NCI-H2171 treated with DMSO at 0.1 percent for 48 hours (cell line): ENCODE measurements around the gene CPT1B.
"Not testable (repeated sequence)": the region's sequence is repeated elsewhere in the genome, so short reads cannot be mapped to it uniquely, and the experiment has no call there.

ENCODE experiments used
- DNase-seq: peaks from one replicate; lab custom pipeline; 2025; lab: John Stamatoyannopoulos, UW

CPT1B gene

GRCh38 chr22:50545522-50546325 is 32.5 kb downstream of the CPT1B start, which contains the start of gene KLHDC7B:
TSS of gene KLHDC7B (plus strand) at chr22:50545899. CDS start at chr22:50546244, 345 bp downstream.
- no peak for DNase-seq

- DNase-seq = peak; percentile 78
Observed at GRCh38 chr22:50544746-50545253, 33.4 kb downstream of the CPT1B start.

- DNase-seq = peak; percentile 62
Observed at GRCh38 chr22:50544078-50544745, 34.0 kb downstream of the CPT1B start.

GRCh38 chr22:50542416-50542927 is 35.8 kb downstream of the CPT1B start:
- peak; percentile 25 for DNase-seq

- not testable (repeated sequence) for DNase-seq
Observed at GRCh38 chr22:50541667-50542026, 36.6 kb downstream of the CPT1B start.

GRCh38 chr22:50540381-50540780 is 37.8 kb downstream of the CPT1B start:
- no peak for DNase-seq

- DNase-seq = no peak
Observed at GRCh38 chr22:50537765-50538164, 40.5 kb downstream of the CPT1B start.

GRCh38 chr22:50536226-50536625 is 42.0 kb downstream of the CPT1B start:
- no peak for DNase-seq

GRCh38 chr22:50535113-50535512 is 43.1 kb downstream of the CPT1B start:
- no peak for DNase-seq

GRCh38 chr22:50533856-50534711 is 44.1 kb downstream of the CPT1B start:
- DNase-seq = not testable (repeated sequence)

GRCh38 chr22:50532824-50533796 is 45.1 kb downstream of the CPT1B start:
- no peak for DNase-seq

GRCh38 chr22:50531962-50532674 is 46.1 kb downstream of the CPT1B start:
- peak; percentile 34 for DNase-seq

GRCh38 chr22:50531546-50531961 is 46.7 kb downstream of the CPT1B start:
- DNase-seq = no peak

- peak; percentile 38 for DNase-seq
Observed at GRCh38 chr22:50530877-50531545, 47.2 kb downstream of the CPT1B start.

GRCh38 chr22:50530580-50530876 is 47.7 kb downstream of the CPT1B start:
- no peak for DNase-seq

- no peak for DNase-seq
Observed at GRCh38 chr22:50529897-50530579, 48.2 kb downstream of the CPT1B start, which contains the start of gene TYMP. TSS of gene TYMP (minus strand) at chr22:50530012. CDS start at chr22:50529709, 303 bp downstream.

GRCh38 chr22:50529416-50529896 is 48.8 kb downstream of the CPT1B start:
- DNase-seq = no peak

- no peak for DNase-seq
Observed at GRCh38 chr22:50528682-50529415, 49.4 kb downstream of the CPT1B start.
